Neural progenitor cell (in vitro differentiated cells): Measurements from ENCODE around the gene OPCML. TPM values are rescaled to one million over a fixed set of nuclear protein-coding genes. Genes with fewer than 3 reads are reported as not detected.
A peak's percentile ranks its signal among the peaks of the same experiment; 100 is the strongest.

Experiments
- DNase-seq: peaks from one replicate; pipeline ENCODE4 v3.0.0-alpha.2; 2016; ENCODE audit warnings: low spot score
- H2AFZ ChIP-seq: fragments of 200-600 bp; sonication (generic); replicated peaks from 2 replicates; pipeline ENCODE4 v1.6.1; 2016; ENCODE audit warnings: antibody characterized with exemption
- H3F3A ChIP-seq: fragments of 200-600 bp; sonication (generic); 2 replicates; pipeline ENCODE4 v1.6.1; 2016; ENCODE audit warnings: antibody characterized with exemption, low read depth
- H3K27ac ChIP-seq: fragments of 200-600 bp; sonication (generic); 2 replicates; pipeline ENCODE4 v1.5.1; 2016; ENCODE audit warnings: mild to moderate bottlenecking
- H3K27me3 ChIP-seq: fragments of 200-600 bp; sonication (generic); 2 replicates; pipeline ENCODE4 v1.6.1; 2016; ENCODE audit warnings: mild to moderate bottlenecking, moderate library complexity
- H3K36me3 ChIP-seq: fragments of 200-600 bp; sonication (generic); 2 replicates; pipeline ENCODE4 v1.5.1; 2016
- H3K4me1 ChIP-seq: fragments of 200-600 bp; sonication (generic); 2 replicates; pipeline ENCODE4 v1.6.1; 2016; ENCODE audit warnings: mixed run types
- H3K4me2 ChIP-seq: fragments of 200-600 bp; sonication (generic); 2 replicates; pipeline ENCODE4 v1.6.1; 2016
- H3K4me3 ChIP-seq: fragments of 200-600 bp; sonication (generic); 2 replicates; pipeline ENCODE4 v1.5.1; 2016
- H3K79me2 ChIP-seq: fragments of 200-600 bp; sonication (generic); 2 replicates; pipeline ENCODE4 v1.6.1; 2016; ENCODE audit warnings: low read depth
- H3K9ac ChIP-seq: fragments of 200-600 bp; sonication (generic); 2 replicates; pipeline ENCODE4 v1.6.1; 2016
- H3K9me3 ChIP-seq: fragments of 200-600 bp; sonication (generic); 2 replicates; pipeline ENCODE4 v1.5.1; 2016; ENCODE audit warnings: low read depth
- H4K20me1 ChIP-seq: fragments of 200-600 bp; sonication (generic); 2 replicates; pipeline ENCODE4 v1.6.1; 2016; ENCODE audit warnings: low read depth
- H3K27ac Mint-ChIP-seq: 3 replicates; pipeline ENCODE4 v1.8.0; 2021; ENCODE audit warnings: mixed read lengths
- H3K27me3 Mint-ChIP-seq: 2 replicates; pipeline ENCODE4 v1.8.0; 2022; ENCODE audit warnings: low read depth, mild to moderate bottlenecking, inconsistent platforms, moderate library complexity, mixed read lengths; ENCODE audit not compliant: insufficient read depth
- H3K36me3 Mint-ChIP-seq: 3 replicates; pipeline ENCODE4 v1.8.0; 2021; ENCODE audit warnings: mixed read lengths
- H3K4me1 Mint-ChIP-seq: 3 replicates; pipeline ENCODE4 v1.8.0; 2021; ENCODE audit warnings: mixed read lengths
- H3K4me3 Mint-ChIP-seq: 3 replicates; pipeline ENCODE4 v1.8.0; 2021; ENCODE audit warnings: mild to moderate bottlenecking, moderate library complexity, mixed read lengths
- H3K9me3 Mint-ChIP-seq: 3 replicates; pipeline ENCODE4 v1.8.0; 2020; ENCODE audit warnings: mixed read lengths
- EZH2 ChIP-seq: fragments of 200-600 bp; sonication (generic); IDR thresholded peaks from 2 replicates; pipeline ENCODE4 v1.6.1; 2017; ENCODE audit warnings: antibody characterized with exemption, mild to moderate bottlenecking, moderate library complexity
- EZH2phosphoT487 ChIP-seq: fragments of 200-600 bp; sonication (generic); IDR thresholded peaks from 2 replicates; pipeline ENCODE4 v1.6.1; 2017; ENCODE audit warnings: antibody characterized with exemption
- total RNA-seq: library from RNA; depleted of rRNA; stranded (reverse); fragments of >200 nt; gene quantifications from 2 replicates; pipeline ENCODE4 v1.2.3, GENCODE V29; 2015; ENCODE audit warnings: low replicate concordance
- TF ChIP-seq, protein P1 (sequence below): fragments of 200-600 bp; sonication (generic); IDR thresholded peaks from 2 replicates; pipeline ENCODE4 v1.5.1; 2017; ENCODE audit warnings: antibody characterized with exemption, mild to moderate bottlenecking

The OPCML gene
- total RNA-seq, 1 donor from 2014 or later, result 0.02 TPM

DNA sequence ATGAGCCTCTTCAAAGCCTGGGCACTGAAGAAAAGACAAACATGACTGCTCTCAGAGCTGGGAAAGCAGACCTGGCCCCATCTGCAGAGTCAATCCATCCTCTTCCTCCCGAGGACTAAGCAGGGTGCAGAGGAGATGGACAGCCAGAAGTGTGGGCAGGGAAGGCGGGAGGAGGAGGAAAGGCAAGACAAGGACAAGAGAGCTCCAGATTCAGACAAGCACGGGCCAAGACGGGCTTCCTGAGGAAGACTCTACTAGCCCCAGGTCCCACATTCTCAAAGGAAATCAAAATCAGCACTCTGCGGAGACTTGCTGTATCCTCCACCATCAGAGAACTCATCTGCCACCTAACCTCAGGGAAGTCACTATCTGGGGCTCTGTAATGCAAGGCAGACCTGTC lies 28.5 kb downstream of the OPCML start:
- no peaks in the 10 kb centered on the region for H3K36me3 Mint-ChIP-seq
- H3K27ac Mint-ChIP-seq, result no peak overlapping the region
- Histone ChIP-seq H3K79me2 (no peaks in the 10 kb centered on the region), H3F3A (no peaks in the 10 kb centered on the region), H4K20me1 (no peaks in the 10 kb centered on the region), H3K9ac (no peak overlapping the region), H3K27ac (no peak overlapping the region), H3K4me3 (no peak overlapping the region), H3K4me1 (peaks cover 33% of the 10 kb centered on the region), H3K9me3 (no peaks in the 10 kb centered on the region), H3K36me3 (no peaks in the 10 kb centered on the region), H3K4me2 (peak overlapping the region; percentile 12), H3K27me3 (no peaks in the 10 kb centered on the region), H2AFZ (no peak overlapping the region)
- peaks cover 20% of the 10 kb centered on the region for H3K27me3 Mint-ChIP-seq
- no peak overlapping the region for H3K4me3 Mint-ChIP-seq
- TF ChIP-seq EZH2phosphoT487, result no peak
- TF ChIP-seq EZH2, result no peak
- H3K4me1 Mint-ChIP-seq, result peaks cover 30% of the 10 kb centered on the region
- DNase-seq, result no peak
- no peaks in the 10 kb centered on the region for H3K9me3 Mint-ChIP-seq

DNA sequence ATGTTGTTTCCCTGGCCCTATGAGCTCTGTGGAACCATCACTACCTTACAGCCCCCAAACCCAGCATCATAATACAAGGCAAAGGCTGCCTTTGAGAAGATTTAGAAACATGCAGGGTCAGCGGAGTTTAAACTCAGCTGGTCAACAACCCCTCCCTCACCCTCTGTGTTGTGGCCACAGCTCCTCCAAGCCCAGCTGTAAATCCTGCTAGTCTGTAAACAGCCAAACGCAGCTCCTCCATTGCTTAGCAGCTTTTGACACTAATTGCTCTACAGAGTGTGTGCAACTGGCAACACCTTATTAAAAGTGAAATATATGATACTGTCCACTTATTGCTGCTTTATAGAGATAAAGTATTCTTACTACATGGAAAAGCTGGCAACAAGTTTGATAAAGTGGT lies 29.1 kb downstream of the OPCML start:
- H3K9me3 ChIP-seq, result no peaks in the 10 kb centered on the region
- H3K4me3 Mint-ChIP-seq, result no peak overlapping the region
- no peaks in the 10 kb centered on the region for H3K79me2 ChIP-seq
- H3K4me1 Mint-ChIP-seq, result peaks cover 33% of the 10 kb centered on the region
- peaks cover 33% of the 10 kb centered on the region for H3K4me1 ChIP-seq
- H3K4me2 ChIP-seq, result peak overlapping the region; percentile 12
- H3K27ac ChIP-seq, result no peak overlapping the region
- no peaks in the 10 kb centered on the region for H3F3A ChIP-seq
- H3K27me3 Mint-ChIP-seq, result peaks cover 20% of the 10 kb centered on the region
- peak; percentile 17 for DNase-seq
- H3K36me3 ChIP-seq, result no peaks in the 10 kb centered on the region
- TF ChIP-seq EZH2phosphoT487, result no peak
- TF ChIP-seq, protein P1, sequence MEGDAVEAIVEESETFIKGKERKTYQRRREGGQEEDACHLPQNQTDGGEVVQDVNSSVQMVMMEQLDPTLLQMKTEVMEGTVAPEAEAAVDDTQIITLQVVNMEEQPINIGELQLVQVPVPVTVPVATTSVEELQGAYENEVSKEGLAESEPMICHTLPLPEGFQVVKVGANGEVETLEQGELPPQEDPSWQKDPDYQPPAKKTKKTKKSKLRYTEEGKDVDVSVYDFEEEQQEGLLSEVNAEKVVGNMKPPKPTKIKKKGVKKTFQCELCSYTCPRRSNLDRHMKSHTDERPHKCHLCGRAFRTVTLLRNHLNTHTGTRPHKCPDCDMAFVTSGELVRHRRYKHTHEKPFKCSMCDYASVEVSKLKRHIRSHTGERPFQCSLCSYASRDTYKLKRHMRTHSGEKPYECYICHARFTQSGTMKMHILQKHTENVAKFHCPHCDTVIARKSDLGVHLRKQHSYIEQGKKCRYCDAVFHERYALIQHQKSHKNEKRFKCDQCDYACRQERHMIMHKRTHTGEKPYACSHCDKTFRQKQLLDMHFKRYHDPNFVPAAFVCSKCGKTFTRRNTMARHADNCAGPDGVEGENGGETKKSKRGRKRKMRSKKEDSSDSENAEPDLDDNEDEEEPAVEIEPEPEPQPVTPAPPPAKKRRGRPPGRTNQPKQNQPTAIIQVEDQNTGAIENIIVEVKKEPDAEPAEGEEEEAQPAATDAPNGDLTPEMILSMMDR, result no peak
- no peak for TF ChIP-seq EZH2
- no peaks in the 10 kb centered on the region for H3K9me3 Mint-ChIP-seq
- no peaks in the 10 kb centered on the region for H4K20me1 ChIP-seq
- H2AFZ ChIP-seq, result no peak overlapping the region
- H3K27me3 ChIP-seq, result no peaks in the 10 kb centered on the region
- no peaks in the 10 kb centered on the region for H3K36me3 Mint-ChIP-seq
- no peak overlapping the region for H3K9ac ChIP-seq
- H3K27ac Mint-ChIP-seq, result no peak overlapping the region
- no peak overlapping the region for H3K4me3 ChIP-seq

DNA sequence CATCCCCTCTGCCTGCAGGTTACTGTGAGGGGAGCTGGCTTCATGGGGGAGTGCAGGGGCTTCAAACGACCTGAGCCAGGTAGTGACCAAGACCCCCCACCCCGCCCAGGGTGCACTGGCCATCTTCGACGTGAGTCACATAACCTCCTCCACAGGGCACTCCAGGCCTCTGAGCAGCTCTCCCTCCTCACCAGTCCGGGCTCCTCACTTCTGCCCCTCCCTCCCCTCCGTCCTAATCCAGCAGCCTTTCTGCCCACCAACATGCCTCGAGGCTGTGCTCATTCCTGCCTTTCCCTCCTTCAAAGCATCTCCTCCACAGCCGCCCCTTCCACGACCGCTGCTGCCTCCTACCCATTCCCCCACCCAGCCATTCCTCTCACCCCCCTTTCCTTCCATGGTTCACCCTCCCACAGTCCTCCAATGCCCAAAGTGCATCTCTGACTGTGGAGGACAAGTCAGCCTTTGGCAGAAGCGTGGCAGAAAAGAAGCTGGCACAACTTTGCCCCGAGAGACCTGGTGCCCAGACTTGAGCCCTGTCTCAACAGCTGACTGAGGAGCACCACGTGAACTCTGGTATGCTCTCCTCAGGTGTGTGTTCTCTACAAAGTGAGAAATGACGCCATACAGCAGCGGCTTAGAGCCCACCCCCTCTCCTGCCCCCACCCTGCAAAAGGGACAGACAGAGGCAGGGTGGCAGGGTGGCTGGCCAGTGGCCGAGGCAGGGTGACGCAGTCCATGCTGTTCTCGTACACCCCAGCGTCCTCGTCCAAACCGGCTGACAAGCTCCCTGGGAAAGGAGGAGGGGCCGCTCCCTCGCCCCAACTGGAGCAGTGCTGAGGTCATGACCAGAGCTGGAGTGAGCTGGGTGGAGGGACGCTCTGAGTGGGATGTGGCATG lies 30.4 kb downstream of the OPCML start:
- TF ChIP-seq EZH2, result no peak
- TF ChIP-seq EZH2phosphoT487, result no peak
- TF ChIP-seq, protein P1, result no peak
- no peak overlapping the region for H3K9ac ChIP-seq
- peaks cover 20% of the 10 kb centered on the region for H3K27me3 Mint-ChIP-seq
- DNase-seq, result peak; percentile 28
- no peak overlapping the region for H3K4me3 ChIP-seq
- H3F3A ChIP-seq, result no peaks in the 10 kb centered on the region
- no peaks in the 10 kb centered on the region for H4K20me1 ChIP-seq
- H2AFZ ChIP-seq, result no peak overlapping the region
- no peaks in the 10 kb centered on the region for H3K9me3 Mint-ChIP-seq
- no peak overlapping the region for H3K4me3 Mint-ChIP-seq
- no peaks in the 10 kb centered on the region for H3K27me3 ChIP-seq
- no peaks in the 10 kb centered on the region for H3K36me3 Mint-ChIP-seq
- no peaks in the 10 kb centered on the region for H3K36me3 ChIP-seq
- H3K79me2 ChIP-seq, result no peaks in the 10 kb centered on the region
- peaks cover 39% of the 10 kb centered on the region for H3K4me1 Mint-ChIP-seq
- H3K27ac Mint-ChIP-seq, result no peak overlapping the region
- H3K27ac ChIP-seq, result no peak overlapping the region
- peaks cover 29% of the 10 kb centered on the region for H3K4me1 ChIP-seq
- H3K9me3 ChIP-seq, result no peaks in the 10 kb centered on the region
- no peak overlapping the region for H3K4me2 ChIP-seq

DNA sequence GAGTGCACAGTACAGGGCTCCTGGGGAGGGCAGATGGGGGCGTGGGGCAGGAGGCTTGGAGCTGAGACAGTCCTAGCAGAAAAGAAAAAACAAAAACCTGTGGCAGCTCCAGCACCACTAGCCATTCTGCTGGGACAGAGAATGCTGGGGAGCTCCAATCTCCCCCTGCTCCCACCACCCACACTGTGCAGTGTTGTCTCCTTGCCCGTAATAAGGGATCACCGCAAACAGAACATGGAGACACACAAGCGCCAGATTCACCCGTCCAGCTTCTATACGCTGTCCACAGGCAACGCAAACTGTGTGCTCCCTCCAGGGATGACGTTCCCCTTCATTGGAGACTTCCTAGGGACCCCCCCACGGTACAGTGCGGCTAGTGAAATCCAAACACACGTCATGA lies 31.4 kb downstream of the OPCML start:
- Histone ChIP-seq H3K4me2 (no peak overlapping the region), H3K9ac (no peak overlapping the region), H3K27ac (no peak overlapping the region), H3K36me3 (no peaks in the 10 kb centered on the region), H2AFZ (no peak overlapping the region), H4K20me1 (no peaks in the 10 kb centered on the region), H3K27me3 (no peaks in the 10 kb centered on the region), H3F3A (no peaks in the 10 kb centered on the region), H3K4me3 (no peak overlapping the region), H3K9me3 (no peaks in the 10 kb centered on the region), H3K4me1 (peaks cover 20% of the 10 kb centered on the region), H3K79me2 (no peaks in the 10 kb centered on the region)
- TF ChIP-seq, protein P1, result no peak
- TF ChIP-seq EZH2phosphoT487, result no peak
- TF ChIP-seq EZH2, result no peak
- Mint-ChIP-seq H3K27me3 (peaks cover 20% of the 10 kb centered on the region), H3K4me1 (peaks cover 32% of the 10 kb centered on the region), H3K27ac (no peak overlapping the region), H3K36me3 (no peaks in the 10 kb centered on the region), H3K9me3 (no peaks in the 10 kb centered on the region), H3K4me3 (no peak overlapping the region)
- DNase-seq, result no peak
